ENCODE data around the gene PDGFD. TPM values are rescaled to one million over a fixed set of nuclear protein-coding genes. Genes with fewer than 3 reads are reported as not detected.

PDGFD gene
- polyA plus RNA-seq, 1 of the 3 experiments (the other 2 are of a cell fraction) = 4.8 TPM

GRCh38 chr11:103897160-103897936 is 266.6 kb downstream of the PDGFD start:
- DNase-seq = no peak
- Histone ChIP-seq H3K9me2 (no peaks in the 10 kb centered on the region), H3K9ac (no peak overlapping the region), H3K4me1 (ENCODE audit: control insufficient read depth in 1 of 2, insufficient read depth in 2 of 2, low read depth in 1 of 2, low read length in 1 of 2) (0 out of 4 replicates have a peak, but pooled peaks cover 0 to 9% of the 10 kb centered on the region in 2 experiments), H3K27ac (ENCODE audit: low read depth in 2 of 2, low read length in 1 of 2) (peak overlapping the region in 1 of 2 experiments; percentile 23; a peak in 2 of 4 replicates), H3K4me3 (ENCODE audit: low read depth in 2 of 2, low read length in 1 of 2) (no peak overlapping the region), H3K27me3 (ENCODE audit: insufficient read depth) (no peaks in the 10 kb centered on the region), H3K4me2 (no peak overlapping the region), H3K79me2 (ENCODE audit: insufficient read depth) (no peaks in the 10 kb centered on the region), H4K20me1 (ENCODE audit: insufficient read depth) (no peaks in the 10 kb centered on the region), H3K9me3 (no peaks in the 10 kb centered on the region), H2AFZ (ENCODE audit: low read depth) (peak overlapping the region; percentile 72), H3F3A (replicated peaks; ENCODE audit: insufficient read depth) (peaks cover 16% of the 10 kb centered on the region), H3K36me3 (replicated peaks in 1 of 2; ENCODE audit: control insufficient read depth in 1 of 2, insufficient read depth in 2 of 2, low read length in 1 of 2) (no peaks in the 10 kb centered on the region)
- WGBS (ENCODE audit: low lambda C conversion rate) = 35% methylated on average over 4 of the region's 4 CpGs
- POLR2A ChIA-PET = no interaction called here
- CTCF ChIA-PET = no interaction called here
- TF ChIP-seq RFX5 (IDR thresholded peaks at IDR 0.05; ENCODE audit: low read length) (no peak), MEF2A (IDR thresholded peaks at IDR 0.05; ENCODE audit: borderline replicate concordance, low read depth) (no peak), POLR2AphosphoS5 (IDR thresholded peaks at IDR 0.05; ENCODE audit: low read depth, low read length) (no peak), REST (IDR thresholded peaks at IDR 0.05; ENCODE audit: low read depth, low read length) (no peak), EZH2phosphoT487 (IDR thresholded peaks at IDR 0.05; ENCODE audit: borderline replicate concordance, low read depth) (no peak), SMC3 (IDR thresholded peaks at IDR 0.05; ENCODE audit: low read depth, low read length) (no peak), PBX3 (IDR thresholded peaks at IDR 0.05) (no peak), IRF3 (IDR thresholded peaks at IDR 0.05; ENCODE audit: low read depth, low read length) (no peak), JUND (IDR thresholded peaks at IDR 0.05) (no peak), FOXJ3 (CRISPR knock-in tag; IDR thresholded peaks at IDR 0.05) (no peak), FOXM1 (IDR thresholded peaks at IDR 0.05; ENCODE audit: low read depth) (no peak), RXRA (IDR thresholded peaks at IDR 0.05; ENCODE audit: borderline replicate concordance, low read depth) (no peak), RAD21 (IDR thresholded peaks at IDR 0.05; ENCODE audit: low read length) (no peak), GATA2 (CRISPR knock-in tag; IDR thresholded peaks at IDR 0.05) (no peak), MXI1 (IDR thresholded peaks at IDR 0.05; ENCODE audit: low read depth, low read length) (no peak), NRF1 (IDR thresholded peaks at IDR 0.05; ENCODE audit: low read depth, low read length) (no peak)
- TF ChIP-seq, protein P1, sequence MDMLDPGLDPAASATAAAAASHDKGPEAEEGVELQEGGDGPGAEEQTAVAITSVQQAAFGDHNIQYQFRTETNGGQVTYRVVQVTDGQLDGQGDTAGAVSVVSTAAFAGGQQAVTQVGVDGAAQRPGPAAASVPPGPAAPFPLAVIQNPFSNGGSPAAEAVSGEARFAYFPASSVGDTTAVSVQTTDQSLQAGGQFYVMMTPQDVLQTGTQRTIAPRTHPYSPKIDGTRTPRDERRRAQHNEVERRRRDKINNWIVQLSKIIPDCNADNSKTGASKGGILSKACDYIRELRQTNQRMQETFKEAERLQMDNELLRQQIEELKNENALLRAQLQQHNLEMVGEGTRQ (IDR thresholded peaks at IDR 0.05; ENCODE audit: borderline replicate concordance, low read depth, low read length) = no peak
- TF ChIP-seq, protein P2, sequence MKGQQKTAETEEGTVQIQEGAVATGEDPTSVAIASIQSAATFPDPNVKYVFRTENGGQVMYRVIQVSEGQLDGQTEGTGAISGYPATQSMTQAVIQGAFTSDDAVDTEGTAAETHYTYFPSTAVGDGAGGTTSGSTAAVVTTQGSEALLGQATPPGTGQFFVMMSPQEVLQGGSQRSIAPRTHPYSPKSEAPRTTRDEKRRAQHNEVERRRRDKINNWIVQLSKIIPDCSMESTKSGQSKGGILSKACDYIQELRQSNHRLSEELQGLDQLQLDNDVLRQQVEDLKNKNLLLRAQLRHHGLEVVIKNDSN (IDR thresholded peaks at IDR 0.05; ENCODE audit: borderline replicate concordance, low read depth) = no peak
